Coronary artery (tissue), 2 donors: ENCODE data around the gene MESD.

Experiments
- DNase-seq: peaks from one replicate; pipeline ENCODE4 v3.0.0-alpha.2; 2017; ENCODE audit warnings: low spot score
- H3K27ac ChIP-seq, 2 donors: fragments of 200-600 bp; sonication (generic); one replicate each; pipeline ENCODE4 v1.5.1; 2016 to 2019
- H3K4me3 ChIP-seq: fragments of 200-600 bp; sonication (generic); 2 replicates; pipeline ENCODE4 v1.5.1; 2016; ENCODE audit warnings: mild to moderate bottlenecking, moderate library complexity
- CTCF ChIP-seq: fragments of 200-600 bp; sonication (generic); IDR thresholded peaks from one replicate; pipeline ENCODE4 v1.5.1; 2019; ENCODE audit warnings: antibody characterized with exemption

The MESD gene

DNA sequence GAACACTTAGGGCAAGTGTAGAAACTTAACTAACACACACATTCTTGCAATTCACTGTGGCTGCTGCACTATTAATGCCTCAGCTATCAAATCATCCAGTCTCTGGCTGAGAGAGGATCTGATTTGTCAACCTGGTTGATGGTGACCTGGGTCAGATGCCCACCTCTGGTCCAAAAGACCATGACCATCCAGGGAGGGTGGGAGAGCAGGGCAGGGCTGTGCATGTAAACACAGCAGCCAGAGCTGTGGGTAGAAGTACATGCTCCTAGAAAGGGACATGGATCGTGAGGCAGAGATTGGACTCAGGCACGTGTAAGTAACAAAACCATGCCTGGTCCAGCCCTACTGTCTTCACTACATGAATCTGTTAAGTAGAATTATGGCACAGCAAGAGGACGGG is 17.3 kb downstream of the MESD start:
- DNase-seq, result no peak
- Histone ChIP-seq H3K4me3 (no peak overlapping the region), H3K27ac (no peak overlapping the region)
- no peak for TF ChIP-seq CTCF

DNA sequence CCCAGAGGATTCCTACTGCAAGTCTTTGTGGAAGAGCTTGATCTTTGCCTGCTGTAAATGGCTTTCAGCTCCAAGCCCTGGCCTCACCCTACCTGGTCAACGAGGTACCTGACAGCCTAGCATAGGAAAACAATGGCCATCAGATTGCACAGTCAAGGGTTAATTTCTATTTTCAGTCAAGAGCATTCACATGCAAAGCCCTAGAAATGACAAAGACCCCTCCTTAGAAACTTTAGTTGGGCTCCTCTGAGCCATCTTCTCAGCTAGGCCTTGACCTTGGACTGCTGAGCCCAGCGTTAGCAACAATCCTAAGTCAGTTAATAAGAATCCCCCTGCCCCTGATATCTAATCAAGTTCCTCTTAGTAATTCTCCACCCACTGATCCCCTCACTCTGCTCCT is 18.5 kb downstream of the MESD start:
- Histone ChIP-seq H3K4me3 (no peak overlapping the region), H3K27ac (no peak overlapping the region)
- DNase-seq, result no peak
- no peak for TF ChIP-seq CTCF

DNA sequence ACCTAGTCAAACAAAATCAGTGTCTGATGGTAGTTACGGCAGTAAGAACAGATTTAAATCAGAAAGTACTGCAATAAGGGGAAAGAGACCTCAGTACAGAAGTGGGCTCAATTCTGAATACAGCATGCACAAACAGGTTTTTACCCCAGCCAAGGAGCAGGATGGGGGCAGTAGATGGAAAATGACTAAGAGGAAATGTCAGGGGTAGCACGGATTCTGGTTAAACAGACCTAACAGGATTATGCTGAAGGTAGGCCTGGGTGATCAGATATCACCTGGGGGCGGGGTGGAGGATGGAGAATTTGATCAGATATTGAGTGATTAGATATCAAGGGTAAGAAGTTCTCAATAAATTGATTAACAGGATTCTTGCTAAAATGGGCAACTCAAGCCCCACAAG is 19.0 kb downstream of the MESD start:
- TF ChIP-seq CTCF, result no peak
- Histone ChIP-seq H3K27ac (no peak overlapping the region), H3K4me3 (no peak overlapping the region)
- no peak for DNase-seq

- DNase-seq, result peak; percentile 45
- Histone ChIP-seq H3K4me3 (no peak overlapping the region), H3K27ac (no peak overlapping the region)
- TF ChIP-seq CTCF, result peak; percentile 74
Measured at GRCh38 chr15:80970018-80970657, 19.5 kb downstream of the MESD start.

GRCh38 chr15:80969316-80969715 is 20.3 kb downstream of the MESD start:
- peak; percentile 29 for DNase-seq
- Histone ChIP-seq H3K27ac (no peak overlapping the region), H3K4me3 (no peak overlapping the region)
- TF ChIP-seq CTCF, result no peak

DNA sequence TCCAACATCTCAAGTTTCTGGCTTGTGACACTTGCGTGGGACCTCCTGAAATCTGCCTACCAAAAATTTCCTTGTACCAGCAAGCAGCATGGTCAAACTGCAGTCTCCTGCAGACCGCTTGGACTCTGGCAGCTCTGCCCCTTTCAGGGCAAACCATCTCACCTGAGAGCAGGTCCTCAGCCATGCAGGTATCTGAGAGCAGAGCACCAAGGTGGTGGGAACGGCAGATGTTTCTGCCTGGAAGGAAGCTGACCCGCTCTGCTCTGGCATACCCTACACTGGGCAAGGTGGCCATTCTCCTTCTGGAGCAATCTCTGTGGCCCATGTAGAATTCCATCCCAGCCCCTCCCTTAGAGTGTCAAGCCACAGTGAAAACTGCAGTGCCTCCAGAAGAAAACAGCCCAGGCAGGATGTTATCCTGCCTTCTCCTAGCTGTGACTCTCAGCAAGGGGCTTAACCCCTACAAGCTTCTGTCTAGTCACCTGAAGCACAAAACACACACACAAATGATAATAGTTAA is 21.6 kb downstream of the MESD start:
- DNase-seq, result peak; percentile 43
- no peak for TF ChIP-seq CTCF
- Histone ChIP-seq H3K4me3 (no peak overlapping the region), H3K27ac (no peak overlapping the region)

DNA sequence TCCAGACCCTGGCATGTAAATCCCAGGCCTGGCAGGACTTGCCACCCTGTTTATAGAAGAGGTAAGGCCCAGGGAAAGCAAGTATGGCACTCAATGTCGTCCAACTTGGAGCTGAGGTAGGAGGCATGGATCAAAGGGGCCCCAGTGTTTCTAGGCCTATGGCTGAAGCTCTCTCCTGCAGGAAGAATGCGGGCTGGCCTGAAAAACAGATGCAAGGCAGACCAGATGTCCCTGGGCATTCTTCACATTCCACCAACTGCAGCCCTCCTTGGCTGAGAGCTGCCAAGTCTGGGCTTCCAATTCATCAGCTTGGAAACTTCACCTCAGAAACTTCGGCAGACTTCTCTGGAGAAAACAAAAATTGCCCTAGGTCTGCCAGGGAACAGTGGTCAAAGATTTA is 22.2 kb downstream of the MESD start:
- Histone ChIP-seq H3K4me3 (no peak overlapping the region), H3K27ac (no peak overlapping the region)
- peak; percentile 49 for DNase-seq
- TF ChIP-seq CTCF, result no peak
